Trophoblast cell (in vitro differentiated cells and primary cell): Measurements from ENCODE around the gene TEAD1.
A peak's percentile ranks its signal among the peaks of the same experiment; 100 is the strongest.

ENCODE experiments used
- DNase-seq, 2 donors: peaks; one replicate each; pipeline ENCODE4 v3.0.0-alpha.2; 2016
- H2AFZ ChIP-seq: 2 replicates; pipeline ENCODE4 v1.6.1; 2013; ENCODE audit warnings: low read length, moderate library complexity, mild to moderate bottlenecking; ENCODE audit not compliant: insufficient read depth, poor library complexity
- H2AK5ac ChIP-seq: 2 replicates; pipeline ENCODE4 v1.6.1; 2013; ENCODE audit warnings: mild to moderate bottlenecking, low read length
- H2BK120ac ChIP-seq: 2 replicates; pipeline ENCODE4 v1.6.1; 2013; ENCODE audit warnings: low read length, mild to moderate bottlenecking, moderate library complexity; ENCODE audit not compliant: insufficient read depth, poor library complexity
- H2BK12ac ChIP-seq: 2 replicates; pipeline ENCODE4 v1.6.1; 2013; ENCODE audit warnings: mild to moderate bottlenecking, low read length, moderate library complexity
- H2BK5ac ChIP-seq: 2 replicates; pipeline ENCODE4 v1.6.1; 2013; ENCODE audit warnings: low read length, low read depth, moderate library complexity, mild to moderate bottlenecking; ENCODE audit not compliant: poor library complexity
- H3K14ac ChIP-seq: 2 replicates; pipeline ENCODE4 v1.6.1; 2013; ENCODE audit warnings: mild to moderate bottlenecking, low read length
- H3K18ac ChIP-seq: 2 replicates; pipeline ENCODE4 v1.6.1; 2013; ENCODE audit warnings: mild to moderate bottlenecking, low read length
- H3K23ac ChIP-seq: 2 replicates; pipeline ENCODE4 v1.6.1; 2013; ENCODE audit warnings: low read length
- H3K27ac ChIP-seq: 2 replicates; pipeline ENCODE4 v1.5.1; 2013; ENCODE audit warnings: low read depth, mild to moderate bottlenecking, inconsistent platforms, low read length, moderate library complexity
- H3K27me3 ChIP-seq: 2 replicates; pipeline ENCODE4 v1.6.1; 2013; ENCODE audit warnings: inconsistent platforms, mild to moderate bottlenecking, low read length, moderate library complexity; ENCODE audit not compliant: insufficient read depth
- H3K36me3 ChIP-seq, 2 experiments: 1 replicate in 1 of 2; 2 replicates in 1 of 2; pipeline ENCODE4 v1.6.1; 2013; ENCODE audit warnings: low read length in 2 of 2, mild to moderate bottlenecking in 2 of 2, moderate library complexity in 1 of 2; ENCODE audit not compliant: insufficient read depth in 2 of 2, control insufficient read depth in 1 of 2
- H3K4ac ChIP-seq: 2 replicates; pipeline ENCODE4 v1.6.1; 2013; ENCODE audit warnings: low read depth, mild to moderate bottlenecking, low read length, moderate library complexity
- H3K4me1 ChIP-seq, 2 experiments: 1 replicate in 1 of 2; 2 replicates in 1 of 2; pipeline ENCODE4 v1.6.1; 2013; ENCODE audit warnings: low read length in 2 of 2, mild to moderate bottlenecking in 2 of 2, moderate library complexity in 1 of 2; ENCODE audit not compliant: insufficient read depth in 2 of 2, control insufficient read depth in 1 of 2
- H3K4me2 ChIP-seq: 2 replicates; pipeline ENCODE4 v1.6.1; 2013; ENCODE audit warnings: inconsistent platforms, mild to moderate bottlenecking, low read length, moderate library complexity
- H3K4me3 ChIP-seq: 2 replicates; pipeline ENCODE4 v1.5.1; 2013; ENCODE audit warnings: mild to moderate bottlenecking, low read depth, low read length, inconsistent platforms
- H3K79me1 ChIP-seq: one replicate; pipeline ENCODE4 v1.6.1; 2013; ENCODE audit warnings: low read length
- H3K79me2 ChIP-seq: 2 replicates; pipeline ENCODE4 v1.6.1; 2013; ENCODE audit warnings: low read length, mild to moderate bottlenecking; ENCODE audit not compliant: control insufficient read depth, insufficient read depth, poor library complexity
- H3K9ac ChIP-seq: 2 replicates; pipeline ENCODE4 v1.6.1; 2013; ENCODE audit warnings: mild to moderate bottlenecking, low read length
- H3K9me3 ChIP-seq: 2 replicates; pipeline ENCODE4 v1.6.1; 2013; ENCODE audit warnings: low read depth, mild to moderate bottlenecking, control low read depth, inconsistent platforms, low read length; ENCODE audit not compliant: insufficient read depth
- H4K12ac ChIP-seq: 2 replicates; pipeline ENCODE4 v1.6.1; 2013; ENCODE audit warnings: low read depth, mild to moderate bottlenecking, low read length, moderate library complexity
- H4K8ac ChIP-seq: 2 replicates; pipeline ENCODE4 v1.6.1; 2013; ENCODE audit warnings: low read depth, mild to moderate bottlenecking, low read length, moderate library complexity
- H4K91ac ChIP-seq: one replicate; pipeline ENCODE4 v1.6.1; 2013; ENCODE audit warnings: low read depth, mild to moderate bottlenecking, low read length, moderate library complexity
- WGBS: extraction: QIAGEN DNeasy Blood & Tissue Kit; methylation state at CpG from one replicate; pipeline ENCODE4 v1.1.7; 2013; ENCODE audit warnings: missing lambda C conversion rate; ENCODE audit not compliant: insufficient read length, insufficient coverage; ENCODE audit errors: extremely low coverage; 5-methylcytosine and 5-hydroxymethylcytosine counted together

TEAD1 gene

DNA sequence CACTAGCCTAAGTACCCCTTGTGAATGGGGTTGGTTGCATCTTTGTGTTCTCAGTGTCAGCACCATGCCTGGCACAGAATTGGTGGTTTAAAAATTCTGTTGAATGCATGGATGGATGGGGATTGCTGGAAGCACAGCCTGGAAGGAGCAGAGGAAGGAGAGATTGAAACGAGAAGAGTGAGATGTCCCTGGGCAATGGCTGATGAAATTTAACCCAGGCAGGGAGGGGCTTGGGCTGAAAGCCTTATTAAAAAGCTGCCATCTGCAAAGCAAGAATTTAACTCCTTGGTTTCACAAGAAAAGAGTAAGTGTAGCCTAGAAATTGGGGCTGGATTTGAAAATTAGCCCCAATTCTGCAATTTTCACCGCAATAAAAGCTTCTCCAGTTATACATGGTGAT lies 126.7 kb downstream of the TEAD1 start:
- Histone ChIP-seq H3K27me3 (no peaks in the 10 kb centered on the region), H3K9ac (no peak overlapping the region), H3K4me1 (peaks cover 30 to 43% of the 10 kb centered on the region in 2 experiments), H3K79me2 (peaks cover 16% of the 10 kb centered on the region), H4K12ac (no peak overlapping the region), H3K18ac (peak overlapping the region; percentile 77), H2AK5ac (no peak overlapping the region), H2BK12ac (peak overlapping the region; percentile 65), H3K9me3 (no peaks in the 10 kb centered on the region), H4K91ac (peak overlapping the region; percentile 78), H3K36me3 (peaks cover 0 to 2% of the 10 kb centered on the region in 2 experiments), H3K79me1 (peaks cover 33% of the 10 kb centered on the region), H4K8ac (peak overlapping the region; percentile 59), H3K4me3 (no peak overlapping the region), H3K4ac (peak overlapping the region; percentile 68), H3K23ac (no peak overlapping the region), H3K4me2 (peak overlapping the region; percentile 46), H2BK120ac (peak overlapping the region; percentile 54), H3K27ac (peak overlapping the region; percentile 86), H2BK5ac (peak overlapping the region; percentile 73), H3K14ac (peak overlapping the region; percentile 15), H2AFZ (no peak overlapping the region)
- DNase-seq: no peak
- no CpG with 5 or more reads among the region's 2 CpGs for WGBS

DNA sequence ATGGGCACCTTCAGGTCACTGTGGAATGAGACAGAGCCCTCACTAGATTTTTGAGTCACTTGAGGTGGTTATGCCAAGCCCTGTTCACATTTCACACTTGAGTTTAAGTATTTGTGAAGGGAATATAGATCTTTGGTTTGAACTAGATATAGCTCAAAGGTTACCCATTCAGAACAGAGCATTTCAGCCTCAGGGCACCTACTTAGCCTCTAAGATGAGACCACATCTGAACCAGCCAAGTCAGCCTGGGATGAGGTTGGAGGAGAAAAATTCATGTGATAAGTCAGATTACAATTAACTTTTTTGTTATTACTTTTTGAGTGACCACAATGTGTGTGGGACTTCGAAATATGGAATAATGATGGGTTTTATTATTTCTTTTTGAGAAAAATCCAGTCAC lies 127.8 kb downstream of the TEAD1 start:
- WGBS: no CpG with 5 or more reads among the region's 1 CpG

DNA sequence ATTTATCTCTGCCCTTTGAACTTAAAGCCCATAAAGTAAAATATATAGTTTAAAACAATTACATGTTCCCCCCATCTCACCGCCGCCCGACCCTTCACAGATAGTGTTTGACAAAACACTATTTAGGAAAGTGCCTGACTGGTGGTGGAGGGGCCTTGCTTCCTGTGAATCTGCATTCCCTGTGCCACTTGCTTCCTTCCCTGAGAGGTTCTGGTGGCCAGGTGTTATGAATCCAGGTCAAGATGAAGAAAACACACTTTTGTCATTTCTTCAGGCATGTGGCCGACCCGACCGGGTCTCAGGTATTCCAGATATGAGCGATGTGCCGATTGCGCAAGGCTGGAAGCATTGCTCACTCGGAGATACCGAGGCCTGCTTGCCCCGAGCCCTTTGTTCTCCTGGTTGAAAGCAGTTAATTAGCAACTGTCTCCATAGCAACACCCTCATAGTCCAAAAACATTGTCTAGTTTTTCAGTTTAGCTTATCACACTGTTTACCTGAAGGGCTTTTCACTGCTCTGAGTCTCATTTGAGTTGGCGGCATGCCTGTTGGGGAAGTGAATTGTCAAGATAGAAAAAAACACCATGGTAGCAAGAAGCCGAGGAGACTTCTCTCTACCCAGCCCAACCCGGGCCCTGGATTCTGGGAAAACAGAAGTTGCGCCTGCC lies 128.3 kb downstream of the TEAD1 start:
- H3K14ac ChIP-seq: no peak overlapping the region
- H3K27ac ChIP-seq: peak overlapping the region; percentile 99
- H3K27me3 ChIP-seq: no peaks in the 10 kb centered on the region
- no CpG with 5 or more reads among the region's 16 CpGs for WGBS
- DNase-seq: peak; percentile 99 to 100
- H2AK5ac ChIP-seq: no peak overlapping the region
- peak overlapping the region; percentile 96 for H2BK120ac ChIP-seq
- no peak overlapping the region for H4K12ac ChIP-seq
- peaks cover 0 to 2% of the 10 kb centered on the region in 2 experiments for H3K36me3 ChIP-seq
- H2BK12ac ChIP-seq: no peak overlapping the region
- H3K4me1 ChIP-seq: peaks cover 35 to 49% of the 10 kb centered on the region in 2 experiments
- H3K4me3 ChIP-seq: no peak overlapping the region
- peaks cover 37% of the 10 kb centered on the region for H3K79me1 ChIP-seq
- H3K9me3 ChIP-seq: no peaks in the 10 kb centered on the region
- H3K4me2 ChIP-seq: peak overlapping the region; percentile 42
- H2AFZ ChIP-seq: no peak overlapping the region
- H3K4ac ChIP-seq: no peak overlapping the region
- no peak overlapping the region for H3K23ac ChIP-seq
- H3K9ac ChIP-seq: no peak overlapping the region
- H4K8ac ChIP-seq: no peak overlapping the region
- peaks cover 21% of the 10 kb centered on the region for H3K79me2 ChIP-seq
- H2BK5ac ChIP-seq: peak overlapping the region; percentile 97
- no peak overlapping the region for H3K18ac ChIP-seq
- peak overlapping the region; percentile 92 for H4K91ac ChIP-seq

More for the DNA sequence above, 127.8 kb downstream of the TEAD1 start:
- DNase-seq: peak; percentile 94 to 97
- H3K27me3 ChIP-seq: no peaks in the 10 kb centered on the region
- peaks cover 0 to 2% of the 10 kb centered on the region in 2 experiments for H3K36me3 ChIP-seq
- peak overlapping the region; percentile 78 for H2BK5ac ChIP-seq
- peak overlapping the region; percentile 55 for H3K4ac ChIP-seq
- no peak overlapping the region for H3K4me2 ChIP-seq
- no peak overlapping the region for H2AK5ac ChIP-seq
- H3K79me1 ChIP-seq: peaks cover 37% of the 10 kb centered on the region
- H3K27ac ChIP-seq: peak overlapping the region; percentile 82
- peaks cover 34 to 48% of the 10 kb centered on the region in 2 experiments for H3K4me1 ChIP-seq
- H2BK12ac ChIP-seq: no peak overlapping the region
- H3K79me2 ChIP-seq: peaks cover 21% of the 10 kb centered on the region
- no peak overlapping the region for H3K18ac ChIP-seq
- no peak overlapping the region for H4K8ac ChIP-seq
- H3K23ac ChIP-seq: no peak overlapping the region
- peak overlapping the region; percentile 57 for H3K14ac ChIP-seq
- H2AFZ ChIP-seq: no peak overlapping the region
- H3K9me3 ChIP-seq: no peaks in the 10 kb centered on the region
- H3K9ac ChIP-seq: no peak overlapping the region
- H4K91ac ChIP-seq: peak overlapping the region; percentile 64
- H2BK120ac ChIP-seq: peak overlapping the region; percentile 82
- no peak overlapping the region for H4K12ac ChIP-seq
- H3K4me3 ChIP-seq: no peak overlapping the region

- peak overlapping the region; percentile 88 for H3K14ac ChIP-seq
- H3K36me3 ChIP-seq: peaks cover 0 to 2% of the 10 kb centered on the region in 2 experiments
- H4K8ac ChIP-seq: peak overlapping the region; percentile 70
- peaks cover 21% of the 10 kb centered on the region for H3K79me2 ChIP-seq
- H3K9me3 ChIP-seq: no peaks in the 10 kb centered on the region
- no peaks in the 10 kb centered on the region for H3K27me3 ChIP-seq
- H3K4me2 ChIP-seq: peak overlapping the region; percentile 42
- no peak overlapping the region for H3K4me3 ChIP-seq
- peak overlapping the region; percentile 97 for H2BK5ac ChIP-seq
- peak overlapping the region; percentile 99 for H3K27ac ChIP-seq
- no CpG with 5 or more reads among the region's 7 CpGs for WGBS
- H3K4me1 ChIP-seq: peaks cover 36 to 50% of the 10 kb centered on the region in 2 experiments
- peak overlapping the region; percentile 92 for H4K91ac ChIP-seq
- no peak overlapping the region for H3K9ac ChIP-seq
- peak overlapping the region; percentile 89 for H2BK12ac ChIP-seq
- peak overlapping the region; percentile 96 for H2AK5ac ChIP-seq
- peaks cover 39% of the 10 kb centered on the region for H3K79me1 ChIP-seq
- H3K4ac ChIP-seq: peak overlapping the region; percentile 80
- H3K23ac ChIP-seq: no peak overlapping the region
- DNase-seq: peak in 1 of 2 donors; percentile 69
- peak overlapping the region; percentile 71 for H2AFZ ChIP-seq
- peak overlapping the region; percentile 90 for H3K18ac ChIP-seq
- H4K12ac ChIP-seq: no peak overlapping the region
- peak overlapping the region; percentile 96 for H2BK120ac ChIP-seq
These were observed 129.0 kb downstream of the TEAD1 start for GRCh38 chr11:12803086-12803826.
